Measurements from ENCODE around the gene C1R.
"Not testable (repeated sequence)": the region's sequence is repeated elsewhere in the genome, so short reads cannot be mapped to it uniquely, and the experiment has no call there.

The C1R gene

DNA sequence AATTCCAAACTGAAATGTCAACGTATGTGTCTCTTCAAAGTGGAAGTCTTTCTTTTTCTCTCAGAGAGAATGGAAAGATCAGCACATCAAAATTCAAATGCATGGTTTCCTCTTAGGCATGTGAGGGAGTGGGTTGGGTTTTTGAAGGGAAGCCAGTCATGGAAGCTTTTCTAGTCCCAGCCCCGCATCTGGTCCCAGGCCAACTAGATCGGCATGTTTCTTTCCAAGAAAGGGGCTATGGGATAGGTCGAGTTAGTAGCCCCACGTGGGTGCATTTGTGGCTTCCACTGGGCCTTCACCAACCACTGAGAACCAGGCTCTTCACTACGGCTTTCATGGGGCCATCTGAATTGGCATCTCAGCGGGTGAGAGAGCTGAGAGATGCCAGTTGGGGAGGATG lies 25.1 kb downstream of the C1R start:
- no peak for DNase-seq (ENCODE audit: low spot score)

DNA sequence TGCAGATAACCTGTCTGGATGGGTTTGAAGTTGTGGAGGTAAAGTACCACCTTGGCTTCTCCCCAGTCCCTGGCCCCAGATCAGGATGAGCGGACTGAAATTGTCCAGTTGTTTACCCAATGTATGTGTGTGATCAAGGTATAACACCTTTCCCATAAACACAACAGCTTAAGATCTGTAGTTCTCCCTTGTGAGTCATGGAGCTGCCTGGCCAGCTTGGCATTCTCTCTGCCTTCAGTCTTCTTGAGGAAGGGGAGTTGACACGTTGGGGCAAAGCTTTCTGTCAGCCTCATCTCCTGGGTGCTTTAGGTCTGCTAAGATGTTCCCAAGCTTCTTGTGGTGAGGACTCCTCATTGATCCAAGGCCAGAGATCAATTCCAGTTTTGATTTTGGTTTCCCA lies 25.6 kb downstream of the C1R start:
- DNase-seq (ENCODE audit: low spot score): no peak

DNA sequence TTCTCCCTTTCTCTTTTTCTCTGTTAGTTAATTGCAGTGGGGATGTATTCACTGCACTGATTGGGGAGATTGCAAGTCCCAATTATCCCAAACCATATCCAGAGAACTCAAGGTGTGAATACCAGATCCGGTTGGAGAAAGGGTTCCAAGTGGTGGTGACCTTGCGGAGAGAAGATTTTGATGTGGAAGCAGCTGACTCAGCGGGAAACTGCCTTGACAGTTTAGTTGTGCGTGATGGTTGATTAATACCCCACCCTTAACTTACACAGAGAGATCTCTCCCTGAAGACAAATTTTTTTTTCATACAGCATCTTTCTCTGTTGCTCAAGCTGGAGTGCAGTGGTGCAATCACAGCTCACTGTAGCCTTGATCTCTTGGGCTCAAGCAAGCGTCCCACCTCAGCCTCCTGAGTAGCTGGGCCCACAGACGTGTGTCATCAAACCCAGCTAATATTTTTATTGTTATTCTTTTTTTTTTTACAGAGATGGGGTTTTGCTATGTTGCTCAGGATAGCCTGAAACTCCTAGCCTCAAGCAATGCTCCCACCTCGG lies 27.1 kb downstream of the C1R start:
- DNase-seq (ENCODE audit: low spot score): no peak

DNA sequence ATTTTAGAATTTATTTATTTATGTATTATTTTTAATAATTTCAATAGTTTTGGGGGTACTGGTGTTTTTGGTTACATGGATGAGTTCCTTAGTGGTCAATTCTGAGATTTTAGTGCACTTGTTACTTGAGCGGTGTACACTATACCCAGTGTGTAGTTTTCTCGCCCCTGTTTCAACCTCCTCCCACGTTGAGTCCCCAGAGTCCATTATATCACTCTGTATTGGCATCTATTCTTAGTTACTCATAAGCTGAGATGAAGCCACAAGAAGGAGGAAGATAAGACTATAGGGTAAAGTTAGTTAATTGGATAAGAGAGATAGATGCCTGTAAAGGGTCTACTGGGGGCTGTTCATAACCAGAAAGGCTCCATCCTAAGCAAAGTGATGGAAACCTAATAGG lies 27.7 kb downstream of the C1R start:
- DNase-seq (ENCODE audit: low spot score): no peak

DNA sequence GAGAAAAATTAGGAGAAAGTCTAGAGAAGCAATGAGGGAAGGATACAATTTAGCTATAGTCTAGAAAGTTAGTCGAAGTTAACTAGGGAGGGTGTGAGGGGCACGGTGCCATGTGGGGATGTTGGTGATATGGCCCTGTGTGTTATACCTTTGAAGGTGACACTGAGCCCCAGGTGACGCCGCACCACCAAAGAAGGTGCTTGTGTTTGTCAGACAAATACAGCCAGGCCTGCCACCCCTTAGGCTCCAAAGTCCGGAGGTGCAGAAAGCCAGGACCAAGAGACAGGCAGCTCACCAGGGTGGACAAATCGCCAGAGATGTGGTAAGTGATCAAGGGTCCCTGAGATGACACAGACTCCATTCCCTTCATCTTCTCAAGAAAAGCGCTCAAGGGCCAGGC lies 30.6 kb downstream of the C1R start:
- no peak for DNase-seq (ENCODE audit: low spot score)

DNA sequence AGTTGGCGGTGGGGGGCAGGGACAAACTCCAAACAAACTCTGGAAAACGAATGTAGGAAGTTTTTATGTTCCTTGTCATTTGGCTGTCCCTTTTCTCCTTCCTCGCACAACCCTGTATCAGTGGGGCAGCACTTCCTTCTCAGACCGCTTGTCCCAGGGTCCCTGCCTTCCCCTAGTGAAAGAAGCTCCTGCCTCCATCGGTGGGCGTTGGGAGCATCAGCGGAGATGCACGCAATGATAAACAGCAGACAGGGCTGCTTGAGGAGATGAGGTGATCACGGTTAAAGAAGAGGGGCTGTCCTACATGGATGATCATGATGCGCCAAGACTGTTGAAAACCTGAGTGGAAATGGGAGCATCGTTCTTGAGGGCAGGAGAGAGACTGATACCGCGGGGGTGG lies 31.1 kb downstream of the C1R start:
- peak; percentile 52 for DNase-seq (ENCODE audit: low spot score)

DNA sequence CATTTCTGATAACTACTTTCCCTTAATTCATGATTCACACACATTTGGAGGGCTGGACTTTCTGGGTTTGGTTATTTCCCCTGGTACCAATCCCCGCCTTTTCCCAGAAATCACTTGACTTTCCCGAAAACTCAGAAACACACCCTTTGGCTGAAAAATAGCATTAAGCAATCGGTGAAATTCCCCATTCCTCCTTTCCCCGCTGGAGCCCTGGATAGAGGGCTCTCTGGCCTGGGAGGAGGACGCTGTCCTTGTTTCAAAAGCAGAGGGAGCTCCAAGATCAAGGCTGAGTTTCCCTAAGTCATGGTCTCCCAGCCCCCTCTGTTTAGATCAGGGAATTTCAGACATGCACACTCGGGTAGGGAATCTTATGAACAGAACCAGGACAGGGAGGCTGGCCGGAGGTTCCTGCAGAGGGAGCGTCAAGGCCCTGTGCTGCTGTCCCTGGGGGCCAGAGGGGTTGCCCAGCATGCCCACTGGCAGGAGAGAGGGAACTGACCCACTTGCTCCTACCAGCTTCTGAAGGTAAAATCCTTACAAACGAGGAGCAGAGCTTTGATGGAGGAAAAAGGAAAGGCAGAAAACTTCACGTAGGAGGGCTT lies 31.8 kb downstream of the C1R start, which contains the start of gene C1S:
Gene C1S (plus strand): TSS at position 366 of the 602 bp plus-strand sequence. CDS start 1,195 bp downstream, outside the sequence.
- DNase-seq (ENCODE audit: low spot score): peak; percentile 96

DNA sequence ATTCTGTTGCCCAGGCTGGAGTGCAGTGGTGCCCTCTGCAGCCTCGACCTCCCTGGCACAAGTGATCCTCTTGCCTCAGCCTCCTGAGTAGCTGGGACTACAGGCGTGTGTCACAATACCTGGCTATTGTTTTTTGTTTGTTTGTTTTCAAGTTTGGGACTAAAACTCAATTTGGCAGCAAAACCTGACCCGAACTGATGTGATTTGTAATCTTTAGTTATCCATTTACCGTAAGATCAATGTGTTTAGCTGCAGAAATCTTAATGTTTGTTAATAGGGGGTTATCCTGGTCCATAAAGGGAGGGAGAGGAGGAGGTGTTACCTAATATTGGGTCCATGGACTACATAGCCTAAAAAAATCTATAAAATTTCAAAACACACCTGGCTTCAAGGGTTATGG lies 32.5 kb downstream of the C1R start:
- no peak for DNase-seq (ENCODE audit: low spot score)

DNA sequence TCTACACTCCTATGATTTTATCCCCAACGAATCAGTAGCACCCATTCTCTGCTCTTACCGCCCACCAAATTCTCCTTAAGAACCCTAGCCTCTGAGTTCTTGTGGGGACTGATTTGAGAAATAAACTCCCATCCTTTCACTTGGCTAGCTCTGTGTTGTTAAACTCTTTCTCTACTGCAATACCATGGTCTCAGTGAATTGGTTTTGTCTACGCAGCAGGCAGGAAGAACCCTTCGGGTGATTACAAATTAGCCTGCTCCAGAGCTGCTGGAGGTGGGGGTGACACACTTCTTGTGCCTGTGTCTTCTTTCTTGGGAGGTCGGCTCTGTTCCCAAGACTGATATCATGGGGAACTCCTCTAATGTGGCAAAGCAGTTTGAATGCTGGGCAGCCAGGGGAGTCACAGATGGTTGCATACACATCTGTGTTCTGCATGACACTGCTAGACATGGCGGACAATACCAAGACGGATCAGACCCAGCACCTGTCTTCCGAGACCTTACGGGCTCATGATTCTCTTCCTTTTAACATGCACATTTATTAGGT lies 33.3 kb downstream of the C1R start:
- no peak for DNase-seq (ENCODE audit: low spot score)

DNA sequence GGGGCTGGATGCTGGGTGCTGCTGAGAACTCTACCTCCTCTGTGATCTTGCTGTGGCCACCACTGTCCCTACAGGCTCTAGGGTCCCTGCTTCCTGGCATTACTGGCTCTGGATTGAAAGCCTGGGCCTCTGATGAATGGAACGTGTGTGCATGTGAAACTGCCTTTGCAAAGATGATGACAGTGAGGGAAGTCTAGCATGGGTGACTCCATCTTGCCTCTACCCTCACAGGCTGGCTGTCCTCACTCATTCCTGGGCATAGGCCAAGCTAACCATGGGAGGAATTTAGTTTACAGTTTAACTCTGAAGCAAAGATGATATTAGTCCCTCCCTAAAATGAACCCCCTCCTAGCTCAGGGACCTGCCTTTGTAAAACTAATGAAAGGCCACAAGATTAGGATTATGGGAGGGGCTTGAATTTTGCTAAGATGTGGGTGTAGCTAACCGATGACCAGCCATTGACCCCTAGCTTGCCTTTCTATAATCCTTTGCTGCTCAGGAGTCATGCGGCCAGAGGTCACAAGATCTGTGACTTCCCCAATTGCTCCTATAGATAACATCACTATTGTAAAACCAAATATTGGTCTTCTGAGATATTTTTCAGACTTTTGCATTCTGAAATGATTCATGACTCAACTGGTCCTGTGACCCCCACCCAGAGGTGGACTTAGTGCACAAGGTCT lies 33.9 kb downstream of the C1R start:
- DNase-seq (ENCODE audit: low spot score): no peak

DNA sequence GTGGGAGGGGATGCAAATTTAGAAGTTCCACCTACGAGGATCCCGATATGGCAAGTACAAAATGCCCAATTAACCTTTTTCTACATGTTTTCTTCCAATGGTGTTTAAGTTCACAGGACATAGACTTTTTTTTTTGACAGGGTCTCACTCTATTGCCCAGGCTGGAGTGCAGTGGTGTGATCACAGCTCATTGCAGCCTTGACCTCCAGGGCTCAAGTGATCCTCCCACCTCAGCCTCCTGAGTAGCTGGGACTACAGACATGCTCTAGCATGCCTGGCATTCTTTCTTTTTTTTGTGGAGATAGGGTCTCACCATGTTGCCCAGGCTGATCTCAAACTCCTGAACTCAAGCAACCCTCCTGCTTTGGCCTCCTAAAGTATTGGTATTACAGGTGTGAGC lies 36.5 kb downstream of the C1R start:
- DNase-seq (ENCODE audit: low spot score): not testable (repeated sequence)

DNA sequence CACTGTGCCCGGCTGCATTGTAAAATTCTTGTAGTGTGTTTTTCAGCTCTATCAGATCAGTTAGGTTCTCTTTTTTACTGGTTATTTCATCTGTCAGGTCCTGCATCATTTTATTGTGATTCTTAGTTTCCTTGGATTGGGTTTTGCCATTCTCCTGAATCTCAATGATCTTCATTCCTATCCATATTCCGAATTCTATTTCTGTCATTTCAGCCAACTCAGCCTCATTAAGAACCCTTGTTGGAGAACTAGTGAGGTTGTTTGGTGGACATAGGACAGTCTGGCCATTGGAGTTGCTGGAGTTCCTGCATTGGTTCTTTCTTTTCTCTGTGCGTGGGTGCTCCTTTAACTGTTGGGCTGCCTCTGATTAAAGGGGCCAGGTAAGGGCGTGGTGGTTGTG lies 37.3 kb downstream of the C1R start:
- no peak for DNase-seq (ENCODE audit: low spot score)

DNA sequence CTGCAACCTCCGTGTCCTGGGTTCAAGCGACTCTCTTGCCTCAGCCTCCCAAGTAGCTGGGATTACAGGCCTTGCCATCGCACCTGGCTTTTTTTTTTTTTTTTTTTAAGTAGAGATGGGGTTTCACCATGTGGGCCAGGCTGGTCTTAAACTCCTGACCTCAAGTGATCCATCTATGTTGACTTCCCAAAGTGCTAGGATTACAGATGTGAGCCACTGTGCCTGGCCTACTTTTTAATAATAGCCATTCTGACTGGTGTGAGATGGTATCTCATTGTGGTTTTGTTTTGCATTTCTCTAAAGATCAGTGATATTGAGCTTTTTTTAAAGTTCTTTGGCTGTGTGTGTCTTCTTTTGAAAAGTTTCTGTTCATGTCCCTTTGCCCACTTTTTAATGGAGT lies 42.3 kb downstream of the C1R start:
- DNase-seq (ENCODE audit: low spot score): not testable (repeated sequence)

DNA sequence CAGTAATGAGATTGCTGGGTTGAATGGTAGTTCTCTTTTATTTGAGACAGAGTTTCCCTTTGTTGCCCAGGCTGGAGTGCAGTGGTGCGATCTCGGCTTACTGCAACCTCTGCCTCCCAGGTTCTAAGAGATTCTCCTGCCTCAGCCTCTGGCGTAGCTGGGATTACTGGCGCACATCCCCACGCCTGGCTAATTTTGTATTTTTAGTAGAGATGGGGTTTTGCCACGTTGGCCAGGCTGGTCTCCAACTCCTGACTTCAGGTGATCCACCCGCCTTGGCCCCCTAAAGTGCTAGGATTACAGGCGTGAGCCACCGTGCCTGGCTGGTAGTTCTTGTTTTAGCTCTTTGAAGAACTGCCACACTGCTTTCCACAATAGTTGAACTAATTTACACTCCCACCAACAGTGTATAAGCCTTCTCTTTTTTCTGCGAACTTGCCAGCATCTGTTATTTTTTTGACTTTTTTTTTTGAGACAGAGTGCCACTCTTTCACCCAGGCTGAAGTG lies 42.7 kb downstream of the C1R start:
- not testable (repeated sequence) for DNase-seq (ENCODE audit: low spot score)

DNA sequence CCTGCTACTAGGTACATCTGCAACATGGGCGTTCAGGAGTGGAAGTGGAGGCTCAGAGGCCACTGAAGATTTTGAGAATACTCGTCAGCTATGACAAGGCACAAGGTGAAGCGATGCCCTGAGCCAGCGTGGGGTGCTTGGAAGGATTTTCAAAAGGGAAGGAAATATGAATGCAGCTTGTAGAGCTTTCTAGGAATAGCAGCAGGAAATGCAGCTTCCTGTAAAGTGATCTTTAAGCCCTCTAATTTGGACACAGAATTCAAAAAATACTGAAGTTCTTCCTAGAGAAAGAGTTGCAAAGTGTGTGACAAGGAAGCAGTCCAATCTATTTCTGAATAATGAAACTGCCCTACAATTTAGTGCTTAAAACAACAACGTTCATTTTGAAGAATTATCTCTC lies 44.9 kb downstream of the C1R start:
- no peak for DNase-seq (ENCODE audit: low spot score)

DNA sequence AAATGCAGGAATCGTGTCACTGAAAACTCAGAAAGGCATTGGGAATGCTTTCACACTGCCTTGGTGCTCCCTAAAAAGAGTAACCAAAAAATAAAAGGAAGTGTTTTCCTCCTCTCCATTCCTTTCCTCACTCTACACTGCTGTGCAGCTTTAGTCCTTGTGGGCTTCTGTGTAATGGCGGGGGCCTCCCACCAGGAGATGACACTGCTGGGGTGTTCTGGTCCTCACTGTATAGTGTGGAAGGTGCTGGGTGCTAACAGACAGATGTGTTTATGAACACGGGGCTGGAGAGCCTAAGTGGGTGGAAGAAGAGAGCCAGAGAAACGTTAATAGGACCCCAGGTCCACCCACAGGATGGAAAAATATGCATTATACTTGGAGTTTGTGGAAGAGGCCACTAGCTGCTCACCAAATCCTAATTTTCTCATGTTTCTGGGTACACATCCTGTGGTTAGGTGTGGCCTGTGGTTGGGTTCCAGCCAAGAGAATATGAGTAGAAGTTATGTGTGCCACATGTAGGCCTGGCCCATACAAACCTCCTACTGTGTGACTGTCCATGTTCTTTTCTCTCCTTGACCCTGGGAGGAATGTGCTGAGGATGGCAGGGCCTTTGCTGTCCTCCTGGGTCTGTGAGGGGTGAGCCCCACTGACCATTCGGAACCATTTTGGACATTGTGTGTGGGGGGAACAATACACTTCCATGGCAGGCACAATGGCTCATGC lies 45.7 kb downstream of the C1R start:
- no peak for DNase-seq (ENCODE audit: low spot score)

DNA sequence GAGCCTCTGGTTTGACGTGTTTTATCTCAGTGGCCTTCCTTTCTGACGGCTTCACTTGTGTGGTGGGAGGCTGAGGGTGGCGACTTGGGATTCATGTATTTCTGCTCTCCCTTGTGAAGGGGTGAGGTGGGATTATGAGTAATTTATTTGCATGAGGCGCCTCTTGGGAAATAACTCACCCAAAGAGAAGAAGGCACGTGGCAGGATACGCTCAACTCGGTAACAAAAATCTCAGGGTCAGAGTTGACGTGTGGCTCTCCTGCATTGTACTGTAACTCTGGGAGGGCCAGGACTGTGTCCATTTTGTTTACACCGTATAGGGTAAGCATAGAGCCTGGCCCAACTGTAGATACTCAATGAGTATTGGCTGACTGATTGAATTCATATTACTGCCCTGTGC lies 46.3 kb downstream of the C1R start:
- DNase-seq (ENCODE audit: low spot score): no peak

DNA sequence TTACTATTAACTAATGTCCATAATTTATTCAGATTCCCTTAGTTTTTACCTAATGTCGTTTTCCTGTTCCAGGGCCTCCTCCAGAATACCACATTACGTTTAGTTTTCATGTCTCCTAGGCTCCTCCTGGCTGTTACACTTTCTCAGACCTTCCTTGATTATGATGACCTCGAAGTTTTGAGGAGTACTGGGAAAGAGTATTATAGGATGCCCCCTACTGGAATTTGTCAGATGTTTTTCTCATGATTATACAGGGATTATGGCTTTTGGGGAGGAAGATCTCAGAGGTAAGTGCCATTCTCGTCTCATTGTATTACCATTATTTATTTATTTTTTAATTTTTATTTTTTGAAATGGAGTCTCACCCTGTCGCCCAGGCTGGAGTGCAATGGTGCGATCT lies 49.4 kb downstream of the C1R start:
- DNase-seq (ENCODE audit: low spot score): peak; percentile 66

DNA sequence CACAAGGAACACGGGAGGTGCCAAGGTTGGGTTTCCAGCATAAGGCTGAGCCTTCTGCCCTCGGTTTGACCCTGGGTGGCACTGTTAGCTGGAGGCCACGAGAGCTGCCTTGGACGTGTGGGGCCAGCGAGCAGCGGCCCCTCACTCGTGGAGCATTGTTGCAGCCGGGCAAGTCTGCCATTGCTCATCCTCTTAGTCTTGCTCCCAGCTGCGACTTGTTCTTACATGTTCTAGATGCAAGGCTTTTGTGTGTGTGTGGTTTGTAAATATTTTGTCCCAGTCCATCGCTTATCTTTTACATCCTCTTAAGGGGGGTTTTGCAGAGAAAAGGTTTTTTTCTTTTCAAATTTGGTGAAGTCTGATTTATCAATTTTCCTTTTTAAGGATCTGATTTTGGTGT lies 52.8 kb downstream of the C1R start:
- DNase-seq (ENCODE audit: low spot score): no peak

DNA sequence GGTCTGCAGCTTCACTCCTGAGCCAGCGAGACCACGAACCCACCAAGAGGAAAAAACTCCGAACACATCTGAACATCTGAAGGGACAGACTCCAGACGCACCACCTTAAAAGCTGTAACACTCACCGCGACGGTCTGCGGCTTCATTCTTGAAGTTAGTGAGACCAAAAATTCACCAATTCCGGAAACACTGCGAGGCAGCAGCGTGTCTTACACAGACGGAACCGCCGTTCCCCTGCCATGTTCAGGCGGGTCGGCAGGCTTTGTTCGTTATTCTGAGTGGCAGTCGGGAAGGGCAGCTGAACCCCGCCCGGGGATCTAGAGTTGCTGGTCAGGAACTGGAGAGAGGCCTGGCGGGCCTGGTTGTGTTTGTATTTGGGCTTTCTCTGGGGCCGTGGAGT lies 53.7 kb downstream of the C1R start:
- DNase-seq (ENCODE audit: low spot score): no peak

DNA sequence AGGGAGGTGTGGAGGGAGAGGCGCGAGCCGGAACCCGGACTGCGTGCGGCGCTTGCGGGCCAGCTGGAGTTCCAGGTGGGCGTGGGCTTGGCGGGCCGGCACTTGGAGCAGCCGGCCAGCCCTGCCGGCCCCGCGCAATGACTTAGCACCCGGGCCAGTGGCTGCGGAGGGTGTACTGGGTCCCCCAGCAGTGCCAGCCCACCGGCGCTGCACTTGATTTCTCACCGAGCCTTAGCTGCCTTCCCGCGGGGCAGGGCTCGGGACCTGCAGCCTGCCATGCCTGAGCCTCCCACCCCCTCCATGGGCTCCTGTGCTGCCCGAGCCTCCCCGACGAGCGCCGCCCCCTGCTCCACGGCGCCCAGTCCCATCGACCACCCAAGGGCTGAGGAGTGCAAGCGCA lies 54.8 kb downstream of the C1R start:
- DNase-seq (ENCODE audit: low spot score): not testable (repeated sequence)

DNA sequence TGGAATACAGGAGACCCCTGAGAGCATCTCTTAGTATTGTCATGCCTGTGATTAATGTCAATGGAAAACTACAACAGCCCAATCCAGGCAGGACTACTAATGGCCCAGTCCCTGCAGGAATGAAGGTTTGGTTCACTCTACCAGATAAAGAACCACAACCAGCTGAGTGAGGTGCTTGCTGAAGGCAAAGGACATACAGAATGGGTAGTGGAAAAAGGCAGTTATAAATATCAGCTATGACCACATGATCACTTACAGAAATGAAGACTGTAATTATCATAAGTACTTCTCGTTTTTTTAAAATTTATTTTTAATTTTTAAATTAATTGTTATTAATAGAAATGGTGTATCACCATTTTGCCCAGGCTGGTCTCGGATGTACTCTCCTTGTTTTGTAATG lies 56.8 kb downstream of the C1R start:
- no peak for DNase-seq (ENCODE audit: low spot score)

DNA sequence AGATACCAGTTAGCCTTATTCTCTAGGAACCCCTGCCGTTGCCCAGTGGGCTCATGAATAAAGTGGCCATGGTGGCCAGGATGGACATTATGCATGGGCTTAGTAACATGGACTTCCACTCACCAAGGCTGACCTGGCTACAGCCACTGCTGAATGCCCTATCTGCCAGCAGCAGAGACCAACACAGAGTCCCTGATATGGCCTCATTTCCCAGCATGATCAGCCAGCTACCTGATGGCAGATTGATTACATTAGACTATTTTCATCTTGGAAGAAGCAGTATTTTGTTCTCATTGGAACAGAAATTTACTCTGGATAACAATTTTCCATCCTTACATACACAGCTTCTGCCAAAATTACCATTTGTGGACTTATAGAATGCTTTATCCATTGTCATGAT lies 57.8 kb downstream of the C1R start:
- DNase-seq (ENCODE audit: low spot score): no peak

Data from GM03348 (cell line).